Small intestine (tissue), 7 donors: ENCODE measurements around the gene UNKL. TPM values are rescaled to one million over a fixed set of nuclear protein-coding genes. Genes with fewer than 3 reads are reported as not detected.

Source experiments
- DNase-seq, 2 donors: peaks; one replicate each; pipeline versions ENCODE4 v3.0.0 to v3.0.0-alpha.2; 2013
- FAIRE-seq: peaks from 2 replicates; lab custom pipeline; 2012; peaks lifted over from hg19 to GRCh38; lab: Jason Lieb, UNC
- H3K27ac ChIP-seq, 3 donors: one replicate each; pipeline ENCODE4 v1.5.1; 2013; ENCODE audit warnings: low read length in 2 of 3, mild to moderate bottlenecking in 2 of 3, control low read depth in 1 of 3, inconsistent platforms in 1 of 3, low read depth in 1 of 3, moderate library complexity in 1 of 3
- H3K27me3 ChIP-seq, 3 donors: one replicate each; pipeline ENCODE4 v1.6.1; 2013; ENCODE audit warnings: low read length in 3 of 3, inconsistent platforms in 1 of 3; ENCODE audit not compliant: control insufficient read depth in 3 of 3, insufficient read depth in 3 of 3
- H3K36me3 ChIP-seq, 3 donors: one replicate each; pipeline ENCODE4 v1.6.1; 2013; ENCODE audit warnings: low read length in 3 of 3, inconsistent platforms in 1 of 3, low read depth in 1 of 3, mild to moderate bottlenecking in 1 of 3, moderate library complexity in 1 of 3; ENCODE audit not compliant: control insufficient read depth in 3 of 3, insufficient read depth in 2 of 3
- H3K4me1 ChIP-seq, 3 donors: one replicate each; pipeline ENCODE4 v1.6.1; 2013; ENCODE audit warnings: low read length in 2 of 3, inconsistent platforms in 1 of 3, low read depth in 1 of 3, mild to moderate bottlenecking in 1 of 3, moderate library complexity in 1 of 3; ENCODE audit not compliant: control insufficient read depth in 3 of 3, insufficient read depth in 2 of 3
- H3K4me3 ChIP-seq, 3 donors: one replicate each; pipeline ENCODE4 v1.5.1; 2013; ENCODE audit warnings: low read length in 3 of 3, control low read depth in 1 of 3, inconsistent platforms in 1 of 3, low read depth in 1 of 3, mild to moderate bottlenecking in 1 of 3, moderate library complexity in 1 of 3
- H3K9me3 ChIP-seq, 2 donors: one replicate each; pipeline ENCODE4 v1.6.1; 2013; ENCODE audit warnings: low read depth in 1 of 2, low read length in 1 of 2; ENCODE audit not compliant: control insufficient read depth in 2 of 2, insufficient read depth in 1 of 2
- WGBS, 3 donors: extraction: QIAGEN DNeasy Blood & Tissue Kit; methylation state at CpG; one replicate each; pipeline ENCODE4 v1.1.7; 2013; 5-methylcytosine and 5-hydroxymethylcytosine counted together
- polyA plus RNA-seq, 4 donors: library from polyadenylated mRNA; stranded (reverse) in 3 of 4; unstranded in 1 of 4; fragments of 200-250 nt in 3 of 4; fragments of 120-200 nt in 1 of 4; gene quantifications; one replicate each; pipeline versions ENCODE4 v1.2.1 to v1.2.3, GENCODE V29; 2013
- donor health status: healthy with polysubstance abuse.
- donor health status: control.
- donor health status: control.
- donor health status: Bipolar disorder and iron deficiency.
- donor health status: healthy.

UNKL gene
- polyA plus RNA-seq, 4 donors = 1.9 to 21.1 (median 4.6) TPM

GRCh38 chr16:1435921-1436697, 21.6 kb upstream of the UNKL start:
- Histone ChIP-seq H3K27ac (no peak overlapping the region), H3K27me3 (no peaks in the 10 kb centered on the region), H3K4me3 (no peak overlapping the region), H3K4me1 (peaks cover 0 to 4% (median 0%) of the 10 kb centered on the region in 3 donors), H3K9me3 (no peaks in the 10 kb centered on the region), H3K36me3 (peaks cover 0 to 17% (median 0%) of the 10 kb centered on the region in 3 donors)
- FAIRE-seq (no peak), DNase-seq (peak in 1 of 2 donors; percentile 45)
- 67 to 81% (median 81%) methylated on average over 31 to 32 of the region's 32 CpGs for WGBS, 3 donors

GRCh38 chr16:1434644-1435592, 20.4 kb upstream of the UNKL start:
- Histone ChIP-seq H3K4me3 (no peak overlapping the region), H3K4me1 (peaks cover 0 to 10% (median 0%) of the 10 kb centered on the region in 3 donors), H3K36me3 (peaks cover 0 to 17% (median 0%) of the 10 kb centered on the region in 3 donors), H3K9me3 (no peaks in the 10 kb centered on the region), H3K27me3 (no peaks in the 10 kb centered on the region), H3K27ac (no peak overlapping the region)
- FAIRE-seq = no peak
- DNase-seq = no peak
- WGBS, 3 donors = 92 to 94% (median 92%) methylated on average over 32 to 40 of the region's 40 CpGs

GRCh38 chr16:1433756-1434155, 19.3 kb upstream of the UNKL start:
- no peak overlapping the region for H3K27ac ChIP-seq
- H3K4me3 ChIP-seq = no peak overlapping the region
- H3K9me3 ChIP-seq = no peaks in the 10 kb centered on the region
- DNase-seq (no peak), FAIRE-seq (no peak)
- no peaks in the 10 kb centered on the region for H3K27me3 ChIP-seq
- peaks cover 0 to 17% (median 0%) of the 10 kb centered on the region in 3 donors for H3K36me3 ChIP-seq
- WGBS, 3 donors = 44 to 61% (median 52%) methylated on average over 10 to 22 of the region's 22 CpGs
- H3K4me1 ChIP-seq = peaks cover 0 to 12% (median 0%) of the 10 kb centered on the region in 3 donors

GRCh38 chr16:1433263-1433560, 18.7 kb upstream of the UNKL start:
- Histone ChIP-seq H3K27me3 (no peaks in the 10 kb centered on the region), H3K4me3 (no peak overlapping the region), H3K4me1 (peaks cover 0 to 12% (median 0%) of the 10 kb centered on the region in 3 donors), H3K9me3 (no peaks in the 10 kb centered on the region), H3K36me3 (peaks cover 0 to 17% (median 0%) of the 10 kb centered on the region in 3 donors), H3K27ac (no peak overlapping the region)
- FAIRE-seq = no peak
- DNase-seq = no peak
- 83 to 85% (median 85%) methylated on average over 7 to 14 of the region's 14 CpGs for WGBS, 3 donors

GRCh38 chr16:1432388-1433262, 18.1 kb upstream of the UNKL start:
- FAIRE-seq (no peak), DNase-seq (no peak)
- H3K27ac ChIP-seq = peak overlapping the region in 1 of 3 donors; percentile 37
- 76 to 85% (median 82%) methylated on average over 56 to 63 of the region's 63 CpGs for WGBS, 3 donors
- H3K27me3 ChIP-seq = no peaks in the 10 kb centered on the region
- H3K9me3 ChIP-seq = no peaks in the 10 kb centered on the region
- H3K4me1 ChIP-seq = peaks cover 0 to 12% (median 0%) of the 10 kb centered on the region in 3 donors
- peaks cover 0 to 12% (median 0%) of the 10 kb centered on the region in 3 donors for H3K36me3 ChIP-seq
- H3K4me3 ChIP-seq = no peak overlapping the region

- no peak for DNase-seq
- Histone ChIP-seq H3K27me3 (no peaks in the 10 kb centered on the region), H3K4me1 (peaks cover 0 to 12% (median 0%) of the 10 kb centered on the region in 3 donors), H3K9me3 (no peaks in the 10 kb centered on the region), H3K27ac (no peak overlapping the region), H3K4me3 (no peak overlapping the region), H3K36me3 (peaks cover 0 to 9% (median 0%) of the 10 kb centered on the region in 3 donors)
- no peak for FAIRE-seq
- whole genome bisulfite sequencing, 3 donors = 63 to 79% (median 71%) methylated on average over 17 to 20 of the region's 20 CpGs
Observed at GRCh38 chr16:1431497-1432270, 17.2 kb upstream of the UNKL start.

- H3K36me3 ChIP-seq = peaks cover 0 to 5% (median 0%) of the 10 kb centered on the region in 3 donors
- WGBS, 3 donors = 20 to 52% (median 33%) methylated on average over 32 to 35 of the region's 35 CpGs
- H3K4me1 ChIP-seq = peaks cover 0 to 9% (median 0%) of the 10 kb centered on the region in 3 donors
- H3K27me3 ChIP-seq = no peaks in the 10 kb centered on the region
- DNase-seq = peak; percentile 26 to 60
- H3K9me3 ChIP-seq = no peaks in the 10 kb centered on the region
- H3K4me3 ChIP-seq = no peak within 1 kb of the TSS
- H3K27ac ChIP-seq = no peak within 1 kb of the TSS
- FAIRE-seq = no peak
Observed at GRCh38 chr16:1430759-1431496, 16.4 kb upstream of the UNKL start, which contains the start of gene PERCC1. Gene PERCC1, plus strand, starts transcription at chr16:1431078. Its CDS starts 1,516 bp downstream, at chr16:1432594.
